ENCODE measurements around the gene METTL27. TPM values are rescaled to one million over a fixed set of nuclear protein-coding genes. Genes with fewer than 3 reads are reported as not detected.

METTL27 gene
- total RNA-seq, 2 experiments from 2014 or later: not detected

GRCh38 chr7:73858807-73859206 lies 16.5 kb upstream of the METTL27 start:
- ChIA-PET CTCF (interaction anchor here (1.0 to 1.1 kb wide), 2 partner anchors 48 to 252 kb away, joined by 3 to 4 read pairs; no protein-coding TSS in a partner anchor), POLR2A (no interaction called here)
- no peak overlapping the region for H3K4me3 Mint-ChIP-seq
- H3K27me3 Mint-ChIP-seq: peaks cover 7% of the 10 kb centered on the region
- TF ChIP-seq CTCF (IDR thresholded peaks at IDR 0.05): no peak
- H3K9me3 Mint-ChIP-seq: no peaks in the 10 kb centered on the region
- peaks cover 6% of the 10 kb centered on the region for H3K4me1 Mint-ChIP-seq (ENCODE audit: low read depth)
- ATAC-seq (peak; percentile 21), DNase-seq (no peak)
- no peak overlapping the region for H3K27ac Mint-ChIP-seq
- intact Hi-C loops (cut with micrococcal nuclease): no loop called here
- no peaks in the 10 kb centered on the region for H3K36me3 Mint-ChIP-seq (ENCODE audit: low read depth)

- H3K4me1 Mint-ChIP-seq (ENCODE audit: low read depth): peaks cover 10% of the 10 kb centered on the region
- H3K27me3 Mint-ChIP-seq: peaks cover 9% of the 10 kb centered on the region
- no peak overlapping the region for H3K4me3 Mint-ChIP-seq
- TF ChIP-seq CTCF (IDR thresholded peaks at IDR 0.05): no peak
- no peak for ATAC-seq
- intact Hi-C loops (cut with micrococcal nuclease): no loop called here
- ChIA-PET POLR2A (no interaction called here), CTCF (interaction anchor here (0.8 to 5.5 kb wide), 7 partner anchors 10 to 122 kb away, joined by 3 to 85 read pairs (median 5); partner anchors contain the start of gene METTL27)
- no peak for DNase-seq
- H3K9me3 Mint-ChIP-seq: no peaks in the 10 kb centered on the region
- H3K27ac Mint-ChIP-seq: no peak overlapping the region
- H3K36me3 Mint-ChIP-seq (ENCODE audit: low read depth): no peaks in the 10 kb centered on the region
Measured at GRCh38 chr7:73856941-73857340, 14.6 kb upstream of the METTL27 start.

GRCh38 chr7:73852500-73852899 lies 10.2 kb upstream of the METTL27 start:
- POLR2A ChIA-PET: no interaction called here
- DNase-seq (no peak), ATAC-seq (no peak)
- no peak overlapping the region for H3K27ac Mint-ChIP-seq
- no peak for TF ChIP-seq CTCF (IDR thresholded peaks at IDR 0.05)
- H3K4me3 Mint-ChIP-seq: no peak overlapping the region
- CTCF ChIA-PET: interaction anchor here (5.5 kb wide), 1 partner anchor 40 kb away, joined by 85 read pairs; no protein-coding TSS in a partner anchor
- peaks cover 23% of the 10 kb centered on the region for H3K4me1 Mint-ChIP-seq (ENCODE audit: low read depth)
- intact Hi-C loops (cut with micrococcal nuclease): no loop called here
- no peaks in the 10 kb centered on the region for H3K36me3 Mint-ChIP-seq (ENCODE audit: low read depth)
- peaks cover 11% of the 10 kb centered on the region for H3K27me3 Mint-ChIP-seq
- H3K9me3 Mint-ChIP-seq: no peaks in the 10 kb centered on the region

GRCh38 chr7:73851410-73852338 lies 9.4 kb upstream of the METTL27 start:
- ChIA-PET CTCF (interaction anchor here (0.9 to 5.5 kb wide), 4 partner anchors 9 to 117 kb away, joined by 4 to 85 read pairs (median 5); partner anchors contain the start of gene METTL27), POLR2A (no interaction called here)
- H3K27ac Mint-ChIP-seq: peak overlapping the region; percentile 25
- H3K27me3 Mint-ChIP-seq: peaks cover 10% of the 10 kb centered on the region
- peaks cover 23% of the 10 kb centered on the region for H3K4me1 Mint-ChIP-seq (ENCODE audit: low read depth)
- TF ChIP-seq CTCF (IDR thresholded peaks at IDR 0.05): no peak
- H3K36me3 Mint-ChIP-seq (ENCODE audit: low read depth): no peaks in the 10 kb centered on the region
- H3K4me3 Mint-ChIP-seq: no peak overlapping the region
- H3K9me3 Mint-ChIP-seq: no peaks in the 10 kb centered on the region
- intact Hi-C loops (cut with micrococcal nuclease): loop anchor here (2.0 kb wide), 1 partner anchor 41 kb away; no protein-coding TSS in a partner anchor
- DNase-seq: peak; percentile 62
- ATAC-seq: peak; percentile 93

- intact Hi-C loops (cut with micrococcal nuclease): loop anchor here (2.0 kb wide), 1 partner anchor 40 kb away; no protein-coding TSS in a partner anchor
- no peak overlapping the region for H3K4me3 Mint-ChIP-seq
- ATAC-seq (no peak), DNase-seq (no peak)
- TF ChIP-seq CTCF (IDR thresholded peaks at IDR 0.05): no peak
- ChIA-PET CTCF (interaction anchor here (0.9 to 2.2 kb wide), 4 partner anchors 8 to 116 kb away, joined by 4 to 6 read pairs (median 4); partner anchors contain the start of gene METTL27), POLR2A (interaction anchor here (0.6 to 0.9 kb wide), 2 partner anchors 24 to 201 kb away, joined by 3 read pairs; no protein-coding TSS in a partner anchor)
- H3K27me3 Mint-ChIP-seq: peaks cover 8% of the 10 kb centered on the region
- peaks cover 21% of the 10 kb centered on the region for H3K4me1 Mint-ChIP-seq (ENCODE audit: low read depth)
- no peak overlapping the region for H3K27ac Mint-ChIP-seq
- no peaks in the 10 kb centered on the region for H3K9me3 Mint-ChIP-seq
- no peaks in the 10 kb centered on the region for H3K36me3 Mint-ChIP-seq (ENCODE audit: low read depth)
Measured at GRCh38 chr7:73850781-73851207, 8.5 kb upstream of the METTL27 start.

Measured in activated CD8-positive, alpha-beta T cell treated with anti-CD3 and anti-CD28 coated beads for 36 hours (primary cell).